Loucy (cell line): Measurements from ENCODE around the gene PCCA.

ENCODE experiments used
- H2AFZ ChIP-seq: fragments of 200-600 bp; sonication (generic); 2 replicates; pipeline ENCODE4 v1.6.0; 2016; ENCODE audit warnings: antibody characterized with exemption, mild to moderate bottlenecking, low read length, moderate library complexity
- H3F3A ChIP-seq: fragments of 200-600 bp; 2 replicates; pipeline ENCODE4 v1.6.0; 2016; ENCODE audit warnings: antibody characterized with exemption, low read depth, mild to moderate bottlenecking
- H3K27me3 ChIP-seq: fragments of 200-600 bp; sonication (generic); 2 replicates; pipeline ENCODE4 v1.6.1; 2014; ENCODE audit warnings: low read length, mild to moderate bottlenecking; ENCODE audit not compliant: insufficient read depth, poor library complexity, severe bottlenecking
- H3K36me3 ChIP-seq: fragments of 200-600 bp; sonication (generic); 2 replicates; pipeline ENCODE4 v1.6.1; 2016; ENCODE audit warnings: low read length; ENCODE audit not compliant: insufficient read depth
- H3K4me1 ChIP-seq: fragments of 200-600 bp; sonication (generic); 2 replicates; pipeline ENCODE4 v1.5.1; 2014; ENCODE audit warnings: low read length, mild to moderate bottlenecking; ENCODE audit not compliant: insufficient read depth, poor library complexity, severe bottlenecking
- H3K4me2 ChIP-seq: fragments of 200-600 bp; sonication (generic); 2 replicates; pipeline ENCODE4 v1.6.0; 2014; ENCODE audit warnings: antibody characterized with exemption, low read length, low read depth, mild to moderate bottlenecking; ENCODE audit not compliant: poor library complexity, severe bottlenecking
- H3K4me3 ChIP-seq: fragments of 200-600 bp; sonication (generic); 2 replicates; pipeline ENCODE4 v1.5.1; 2014; ENCODE audit warnings: low read length, mild to moderate bottlenecking, mixed read lengths; ENCODE audit not compliant: poor library complexity, severe bottlenecking
- H3K79me2 ChIP-seq: fragments of 200-600 bp; sonication (generic); 2 replicates; pipeline ENCODE4 v1.6.1; 2014; ENCODE audit warnings: low read length; ENCODE audit not compliant: insufficient read depth
- H3K9ac ChIP-seq: fragments of 200-600 bp; sonication (generic); 2 replicates; pipeline ENCODE4 v1.6.0; 2014; ENCODE audit warnings: mild to moderate bottlenecking, low read depth, low read length, moderate library complexity; ENCODE audit not compliant: poor library complexity, severe bottlenecking
- H3K9me2 ChIP-seq: fragments of 200-600 bp; sonication (generic); replicated peaks from 2 replicates; pipeline ENCODE4 v1.6.1; 2016; ENCODE audit warnings: low read depth, low read length, mixed read lengths
- H3K9me3 ChIP-seq: fragments of 200-600 bp; sonication (generic); 2 replicates; pipeline ENCODE4 v1.6.1; 2014; ENCODE audit warnings: mild to moderate bottlenecking, antibody characterized with exemption, low read length, low read depth; ENCODE audit not compliant: insufficient read depth
- H4K20me1 ChIP-seq: fragments of 200-600 bp; sonication (generic); 2 replicates; pipeline ENCODE4 v1.6.0; 2014; ENCODE audit warnings: antibody characterized with exemption, low read length, mild to moderate bottlenecking; ENCODE audit not compliant: insufficient read depth, poor library complexity, severe bottlenecking
- CTCF ChIP-seq: fragments of 200-600 bp; sonication (generic); conservative IDR thresholded peaks from 2 replicates; pipeline ENCODE4 v1.5.1; 2014; ENCODE audit warnings: mild to moderate bottlenecking, antibody characterized with exemption, low read length
- EZH2phosphoT487 ChIP-seq: fragments of 200-600 bp; IDR thresholded peaks from 2 replicates; pipeline ENCODE4 v1.6.1; 2018; ENCODE audit warnings: antibody characterized with exemption, mild to moderate bottlenecking, moderate library complexity, borderline replicate concordance

PCCA gene

GRCh38 chr13:100197591-100198365, 108.9 kb downstream of the PCCA start:
- Histone ChIP-seq H3K4me2 (no peak overlapping the region), H2AFZ (no peak overlapping the region), H3K9me2 (no peaks in the 10 kb centered on the region), H3K9me3 (no peaks in the 10 kb centered on the region), H3F3A (no peaks in the 10 kb centered on the region), H3K9ac (no peak overlapping the region), H3K27me3 (no peaks in the 10 kb centered on the region), H3K4me3 (no peak overlapping the region), H3K79me2 (no peaks in the 10 kb centered on the region), H3K4me1 (no peaks in the 10 kb centered on the region), H4K20me1 (peaks cover 9% of the 10 kb centered on the region), H3K36me3 (no peaks in the 10 kb centered on the region)
- TF ChIP-seq EZH2phosphoT487 (no peak), CTCF (no peak)

- Histone ChIP-seq H3K4me3 (no peak overlapping the region), H3K27me3 (no peaks in the 10 kb centered on the region), H2AFZ (no peak overlapping the region), H3K9ac (no peak overlapping the region), H3K4me2 (peak overlapping the region; percentile 28), H4K20me1 (peaks cover 15% of the 10 kb centered on the region), H3K4me1 (peaks cover 4% of the 10 kb centered on the region), H3K79me2 (no peaks in the 10 kb centered on the region), H3F3A (no peaks in the 10 kb centered on the region), H3K9me3 (no peaks in the 10 kb centered on the region), H3K36me3 (no peaks in the 10 kb centered on the region), H3K9me2 (no peaks in the 10 kb centered on the region)
- TF ChIP-seq EZH2phosphoT487 (no peak), CTCF (no peak)
These were observed 114.9 kb downstream of the PCCA start for GRCh38 chr13:100203696-100204367.

- Histone ChIP-seq H3F3A (no peaks in the 10 kb centered on the region), H3K27me3 (no peaks in the 10 kb centered on the region), H3K4me3 (no peak overlapping the region), H2AFZ (no peak overlapping the region), H3K79me2 (no peaks in the 10 kb centered on the region), H3K4me2 (no peak overlapping the region), H3K36me3 (peaks cover 15% of the 10 kb centered on the region; the same call in 1 of the 2 replicates), H4K20me1 (peaks cover 10% of the 10 kb centered on the region), H3K9me2 (no peaks in the 10 kb centered on the region), H3K4me1 (peaks cover 4% of the 10 kb centered on the region), H3K9ac (no peak overlapping the region), H3K9me3 (0 out of 2 replicates have a peak, but pooled peaks cover 2% of the 10 kb centered on the region)
- TF ChIP-seq CTCF (no peak), EZH2phosphoT487 (no peak)
These were observed 119.1 kb downstream of the PCCA start for GRCh38 chr13:100208002-100208401.
